ENCODE results near the gene SLC6A19. TPM values are rescaled to one million over a fixed set of nuclear protein-coding genes. Genes with fewer than 3 reads are reported as not detected.

The SLC6A19 gene
- total RNA-seq, 1 donor from 2014 or later: 2.2 TPM

GRCh38 chr5:1179383-1179715 is 22.0 kb upstream of the SLC6A19 start:
- H3K36me3 Mint-ChIP-seq (ENCODE audit: insufficient read depth): no peaks in the 10 kb centered on the region
- peaks cover 21% of the 10 kb centered on the region for H3K4me1 Mint-ChIP-seq (ENCODE audit: low read depth)
- no peak overlapping the region for H3K27ac Mint-ChIP-seq
- H3K9me3 Mint-ChIP-seq (ENCODE audit: low read depth): no peaks in the 10 kb centered on the region
- no peak for DNase-seq (ENCODE audit: low spot score, unreplicated experiment)
- no peaks in the 10 kb centered on the region for H3K27me3 Mint-ChIP-seq
- no peak for TF ChIP-seq CTCF (IDR thresholded peaks at IDR 0.05; ENCODE audit: unreplicated experiment)
- no peak overlapping the region for H3K4me3 Mint-ChIP-seq (ENCODE audit: low read depth)

GRCh38 chr5:1180096-1180495 is 21.3 kb upstream of the SLC6A19 start:
- DNase-seq (ENCODE audit: low spot score, unreplicated experiment): no peak
- H3K4me1 Mint-ChIP-seq (ENCODE audit: low read depth): peaks cover 21% of the 10 kb centered on the region
- TF ChIP-seq CTCF (IDR thresholded peaks at IDR 0.05; ENCODE audit: unreplicated experiment): no peak
- no peak overlapping the region for H3K27ac Mint-ChIP-seq
- H3K36me3 Mint-ChIP-seq (ENCODE audit: insufficient read depth): no peaks in the 10 kb centered on the region
- H3K9me3 Mint-ChIP-seq (ENCODE audit: low read depth): no peaks in the 10 kb centered on the region
- H3K4me3 Mint-ChIP-seq (ENCODE audit: low read depth): no peak overlapping the region
- H3K27me3 Mint-ChIP-seq: no peaks in the 10 kb centered on the region

- TF ChIP-seq CTCF (IDR thresholded peaks at IDR 0.05; ENCODE audit: unreplicated experiment): no peak
- peaks cover 27% of the 10 kb centered on the region for H3K4me1 Mint-ChIP-seq (ENCODE audit: low read depth)
- H3K27me3 Mint-ChIP-seq: no peaks in the 10 kb centered on the region
- no peak for DNase-seq (ENCODE audit: low spot score, unreplicated experiment)
- peak overlapping the region; percentile 64 for H3K27ac Mint-ChIP-seq
- H3K4me3 Mint-ChIP-seq (ENCODE audit: low read depth): no peak overlapping the region
- H3K9me3 Mint-ChIP-seq (ENCODE audit: low read depth): no peaks in the 10 kb centered on the region
- H3K36me3 Mint-ChIP-seq (ENCODE audit: insufficient read depth): no peaks in the 10 kb centered on the region
Observed at GRCh38 chr5:1180841-1181271, 20.5 kb upstream of the SLC6A19 start.

- Mint-ChIP-seq H3K4me3 (ENCODE audit: low read depth) (peak overlapping the region; percentile 60), H3K27ac (peak overlapping the region; percentile 94), H3K4me1 (ENCODE audit: low read depth) (peaks cover 34% of the 10 kb centered on the region), H3K27me3 (no peaks in the 10 kb centered on the region), H3K9me3 (ENCODE audit: low read depth) (no peaks in the 10 kb centered on the region), H3K36me3 (ENCODE audit: insufficient read depth) (no peaks in the 10 kb centered on the region)
- DNase-seq (ENCODE audit: low spot score, unreplicated experiment): no peak
- TF ChIP-seq CTCF (IDR thresholded peaks at IDR 0.05; ENCODE audit: unreplicated experiment): no peak
Observed at GRCh38 chr5:1181451-1182359, 19.7 kb upstream of the SLC6A19 start.

GRCh38 chr5:1182360-1182632 is 19.1 kb upstream of the SLC6A19 start:
- DNase-seq (ENCODE audit: low spot score, unreplicated experiment): no peak
- peak overlapping the region; percentile 60 for H3K4me3 Mint-ChIP-seq (ENCODE audit: low read depth)
- peak overlapping the region; percentile 94 for H3K27ac Mint-ChIP-seq
- no peak for TF ChIP-seq CTCF (IDR thresholded peaks at IDR 0.05; ENCODE audit: unreplicated experiment)
- H3K27me3 Mint-ChIP-seq: no peaks in the 10 kb centered on the region
- no peaks in the 10 kb centered on the region for H3K36me3 Mint-ChIP-seq (ENCODE audit: insufficient read depth)
- no peaks in the 10 kb centered on the region for H3K9me3 Mint-ChIP-seq (ENCODE audit: low read depth)
- H3K4me1 Mint-ChIP-seq (ENCODE audit: low read depth): peaks cover 34% of the 10 kb centered on the region
